GM21737 (cell line): ENCODE data around the gene TNIP1.

ENCODE experiments used
- ATAC-seq: cut with Tn5 transposase; IDR thresholded peaks from one replicate; pipeline ENCODE4 v1.9.1; 2021; ENCODE audit warnings: mild to moderate bottlenecking, moderate library complexity; ENCODE audit not compliant: unreplicated experiment

The TNIP1 gene

GRCh38 chr5:151005187-151005949, 75.5 kb downstream of the TNIP1 start:
- ATAC-seq = no peak

GRCh38 chr5:151004499-151004898, 76.3 kb downstream of the TNIP1 start:
- no peak for ATAC-seq

- ATAC-seq = no peak
Measured at GRCh38 chr5:151003503-151003860, 77.4 kb downstream of the TNIP1 start.

- ATAC-seq = no peak
Measured at GRCh38 chr5:151002681-151003502, 77.9 kb downstream of the TNIP1 start.

- ATAC-seq = no peak
Measured at GRCh38 chr5:151002250-151002649, 78.6 kb downstream of the TNIP1 start.

GRCh38 chr5:151001436-151001835, 79.4 kb downstream of the TNIP1 start:
- no peak for ATAC-seq

GRCh38 chr5:150999704-151000442, 81.0 kb downstream of the TNIP1 start:
- ATAC-seq = no peak

GRCh38 chr5:150993826-150994412, 86.9 kb downstream of the TNIP1 start:
- no peak for ATAC-seq

- ATAC-seq = no peak
Measured at GRCh38 chr5:150993422-150993821, 87.4 kb downstream of the TNIP1 start.

GRCh38 chr5:150992705-150993104, 88.1 kb downstream of the TNIP1 start:
- no peak for ATAC-seq

- no peak for ATAC-seq
Measured at GRCh38 chr5:150989695-150990094, 91.1 kb downstream of the TNIP1 start.

GRCh38 chr5:150987746-150988145, 93.1 kb downstream of the TNIP1 start:
- no peak for ATAC-seq
